Measurements from ENCODE around the gene GALNT2. TPM values are rescaled to one million over a fixed set of nuclear protein-coding genes. Genes with fewer than 3 reads are reported as not detected.

GALNT2 gene
- total and polyA plus RNA-seq, 2 of the 13 experiments (the other 11 are each of a cell fraction or from before 2014, with no cell fraction given) = 39.3 to 39.6 TPM

- TF ChIP-seq NR0B2 (CRISPR knock-in tag; IDR thresholded peaks at IDR 0.05) (no peak), HDAC6 (IDR thresholded peaks at IDR 0.05; ENCODE audit: low read depth, low read length) (no peak), PHF8 (CRISPR knock-in tag; IDR thresholded peaks at IDR 0.05) (no peak), STAG1 (CRISPR knock-in tag; IDR thresholded peaks at IDR 0.05) (0 out of 2 replicates have a peak, but pooled peaks have one; percentile 18), ARID2 (CRISPR knock-in tag; IDR thresholded peaks at IDR 0.05; ENCODE audit: borderline replicate concordance) (no peak), SYNCRIP (IDR thresholded peaks at IDR 0.05; ENCODE audit: insufficient read depth, low read depth, low read length) (no peak), ZNF580 (CRISPR knock-in tag; IDR thresholded peaks at IDR 0.05; ENCODE audit: borderline replicate concordance, low read depth) (no peak), ZNF296 (CRISPR knock-in tag; conservative IDR thresholded peaks at IDR 0.05) (no peak), SRSF4 (IDR thresholded peaks at IDR 0.05; ENCODE audit: low read depth, low read length, poor library complexity, severe bottlenecking) (no peak), TRIM22 (IDR thresholded peaks at IDR 0.05) (no peak), ZFP62 (CRISPR knock-in tag; IDR thresholded peaks at IDR 0.05) (no peak), TRIM24 (CRISPR knock-in tag; IDR thresholded peaks at IDR 0.05) (no peak), KLF16 (CRISPR knock-in tag; IDR thresholded peaks at IDR 0.05) (peak in 1 of 2 experiments; percentile 64; a peak in 2 of 4 replicates), ZNF747 (CRISPR knock-in tag; IDR thresholded peaks at IDR 0.05; ENCODE audit: borderline replicate concordance) (no peak), NFYB (CRISPR knock-in tag; IDR thresholded peaks at IDR 0.05) (no peak), YEATS2 (CRISPR knock-in tag; IDR thresholded peaks at IDR 0.05; ENCODE audit: borderline replicate concordance) (peak; percentile 69; the same call in 1 of the 2 replicates), ZNF160 (CRISPR knock-in tag; IDR thresholded peaks at IDR 0.05) (no peak), MYNN (CRISPR knock-in tag; IDR thresholded peaks at IDR 0.05; ENCODE audit: low read depth) (no peak), ZNF230 (CRISPR knock-in tag; IDR thresholded peaks at IDR 0.05) (no peak), ZNF878 (CRISPR knock-in tag; IDR thresholded peaks at IDR 0.05) (0 out of 2 replicates have a peak, but pooled peaks have one; percentile 68), DZIP1 (CRISPR knock-in tag; IDR thresholded peaks at IDR 0.05) (no peak), ZNF354B (CRISPR knock-in tag; IDR thresholded peaks at IDR 0.05) (peak; percentile 62; the same call in 1 of the 2 replicates), SOX5 (CRISPR knock-in tag; IDR thresholded peaks at IDR 0.05; ENCODE audit: borderline replicate concordance) (peak; percentile 92), ZBTB42 (CRISPR knock-in tag; IDR thresholded peaks at IDR 0.05) (no peak), SNAI1 (CRISPR knock-in tag; IDR thresholded peaks at IDR 0.05; ENCODE audit: borderline replicate concordance) (no peak), PHB2 (IDR thresholded peaks at IDR 0.05; ENCODE audit: partially characterized antibody) (no peak)
Measured at GRCh38 chr1:230105754-230106625, 39.0 kb downstream of the GALNT2 start (continued).

Measured in HepG2 (cell line).